ENCODE measurements around the gene ACAN. TPM values are rescaled to one million over a fixed set of nuclear protein-coding genes. Genes with fewer than 3 reads are reported as not detected.

The ACAN gene
- total and polyA plus RNA-seq, 2 donors (not counting 3 experiments of a cell fraction or from before 2014, with no cell fraction given), result not detected

DNA sequence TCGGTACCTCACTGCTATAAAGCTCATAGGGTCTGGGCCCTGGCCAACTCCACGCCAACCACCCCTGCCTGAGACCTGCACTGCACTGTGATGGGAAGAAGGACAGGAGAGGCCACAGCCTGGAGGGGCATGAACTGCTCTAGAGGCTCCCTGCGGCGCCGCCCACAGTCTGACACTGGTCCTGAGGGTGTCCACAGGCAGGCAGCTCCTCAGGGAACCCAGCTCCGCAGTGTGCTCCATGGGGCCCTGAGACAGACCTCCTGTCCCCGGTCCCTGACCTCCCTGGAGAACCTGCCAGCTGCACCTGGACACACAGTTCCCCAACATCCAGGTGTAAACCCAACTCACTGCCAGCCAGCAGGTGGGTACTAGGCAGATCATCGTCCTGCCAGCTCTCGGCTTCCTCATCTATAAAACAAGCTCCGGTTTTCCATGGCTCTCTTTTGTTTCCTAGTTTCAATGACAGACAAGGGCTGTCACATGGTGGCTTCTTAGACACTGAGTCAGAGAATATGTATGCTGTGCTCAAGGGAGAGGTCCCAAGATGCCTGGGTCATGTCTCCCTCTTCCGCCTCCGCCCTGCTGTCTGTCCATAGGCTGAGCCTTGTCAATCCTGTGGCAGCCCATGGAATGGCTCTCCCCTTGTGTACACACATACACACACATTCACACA is 97.2 kb downstream of the ACAN start:
- H2AFZ ChIP-seq (ENCODE audit: low read depth, low read length), result no peak overlapping the region
- no peaks in the 10 kb centered on the region for H4K20me1 ChIP-seq (replicated peaks; ENCODE audit: control insufficient read depth, extremely low read depth, insufficient read depth, low read length)
- no peak overlapping the region for H3K27ac ChIP-seq (ENCODE audit: insufficient read depth, low read depth, low read length)
- H3K4me3 ChIP-seq (replicated peaks in 1 of 3; ENCODE audit: insufficient read depth in 1 of 3, low read depth in 1 of 3, low read length in 3 of 3), result no peak overlapping the region
- CTCF ChIA-PET, result interaction anchor here (0.6 to 2.1 kb wide), 3 partner anchors 21 to 306 kb away, joined by 3 to 9 read pairs (median 4); no protein-coding TSS in a partner anchor
- H3K4me2 ChIP-seq (ENCODE audit: insufficient read depth, low read length), result no peak overlapping the region
- POLR2A ChIA-PET, result no interaction called here
- no peaks in the 10 kb centered on the region for H3K9me1 ChIP-seq (replicated peaks; ENCODE audit: control insufficient read depth, extremely low read depth, insufficient read depth, low read length)
- no peaks in the 10 kb centered on the region for H3K27me3 ChIP-seq (ENCODE audit: control insufficient read depth in 2 of 2, insufficient read depth in 2 of 2, low read length in 2 of 2)
- FAIRE-seq (no peak), DNase-seq (ENCODE audit: low read depth, low spot score) (no peak)
- H3K79me2 ChIP-seq (ENCODE audit: control insufficient read depth, insufficient read depth, low read length), result no peaks in the 10 kb centered on the region
- no TSS peak for BruUV-seq (replicated peaks)
- H3K4me1 ChIP-seq (ENCODE audit: control insufficient read depth, extremely low read depth, insufficient read depth, low read length), result peaks cover 25% of the 10 kb centered on the region
- dilution Hi-C loops (cut with MboI; ENCODE audit: extremely low pct_ligation_motif_present, low sequenced_read_pairs) (no loop called here), intact Hi-C loops (cut with micrococcal nuclease) (no loop called here)
- H3K9me3 ChIP-seq (replicated peaks; ENCODE audit: control insufficient read depth, insufficient read depth, low read length), result no peaks in the 10 kb centered on the region
- H3K36me3 ChIP-seq (ENCODE audit: control insufficient read depth in 2 of 2, extremely low read depth in 1 of 2, insufficient read depth in 2 of 2, low read length in 2 of 2), result no peaks in the 10 kb centered on the region
- no peak for TF ChIP-seq EZH2 (IDR thresholded peaks at IDR 0.05; ENCODE audit: borderline replicate concordance, low read depth, low read length, severe bottlenecking)
- TF ChIP-seq, protein P1, sequence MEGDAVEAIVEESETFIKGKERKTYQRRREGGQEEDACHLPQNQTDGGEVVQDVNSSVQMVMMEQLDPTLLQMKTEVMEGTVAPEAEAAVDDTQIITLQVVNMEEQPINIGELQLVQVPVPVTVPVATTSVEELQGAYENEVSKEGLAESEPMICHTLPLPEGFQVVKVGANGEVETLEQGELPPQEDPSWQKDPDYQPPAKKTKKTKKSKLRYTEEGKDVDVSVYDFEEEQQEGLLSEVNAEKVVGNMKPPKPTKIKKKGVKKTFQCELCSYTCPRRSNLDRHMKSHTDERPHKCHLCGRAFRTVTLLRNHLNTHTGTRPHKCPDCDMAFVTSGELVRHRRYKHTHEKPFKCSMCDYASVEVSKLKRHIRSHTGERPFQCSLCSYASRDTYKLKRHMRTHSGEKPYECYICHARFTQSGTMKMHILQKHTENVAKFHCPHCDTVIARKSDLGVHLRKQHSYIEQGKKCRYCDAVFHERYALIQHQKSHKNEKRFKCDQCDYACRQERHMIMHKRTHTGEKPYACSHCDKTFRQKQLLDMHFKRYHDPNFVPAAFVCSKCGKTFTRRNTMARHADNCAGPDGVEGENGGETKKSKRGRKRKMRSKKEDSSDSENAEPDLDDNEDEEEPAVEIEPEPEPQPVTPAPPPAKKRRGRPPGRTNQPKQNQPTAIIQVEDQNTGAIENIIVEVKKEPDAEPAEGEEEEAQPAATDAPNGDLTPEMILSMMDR (IDR thresholded peaks at IDR 0.05; ENCODE audit: extremely low read depth in 1 of 2, insufficient read depth in 1 of 2, low read depth in 1 of 2, low read length in 2 of 2), result no peak
- no peak for TF ChIP-seq JUN (IDR thresholded peaks at IDR 0.05; ENCODE audit: borderline replicate concordance, insufficient read depth, insufficient read length, low read depth)
- TF ChIP-seq FOS (IDR thresholded peaks at IDR 0.05; ENCODE audit: borderline replicate concordance, insufficient read depth, low read length), result no peak
- TF ChIP-seq POLR2A (IDR thresholded peaks at IDR 0.05; ENCODE audit: low read depth, low read length), result no peak
- TF ChIP-seq GATA2 (IDR thresholded peaks at IDR 0.05; ENCODE audit: insufficient read depth, insufficient read length, low read depth, low read length), result no peak
- no peak for TF ChIP-seq POLR2AphosphoS5 (IDR thresholded peaks at IDR 0.05; ENCODE audit: insufficient read depth, low read depth, low read length)
- TF ChIP-seq MYC (IDR thresholded peaks at IDR 0.05; ENCODE audit: low read depth, low read length), result no peak
- TF ChIP-seq, protein P2, sequence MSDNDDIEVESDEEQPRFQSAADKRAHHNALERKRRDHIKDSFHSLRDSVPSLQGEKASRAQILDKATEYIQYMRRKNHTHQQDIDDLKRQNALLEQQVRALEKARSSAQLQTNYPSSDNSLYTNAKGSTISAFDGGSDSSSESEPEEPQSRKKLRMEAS (IDR thresholded peaks at IDR 0.05; ENCODE audit: insufficient read depth, insufficient read length), result no peak
- no peak overlapping the region for H3K9ac ChIP-seq (replicated peaks; ENCODE audit: extremely low read depth, insufficient read depth, low read length)
